Gastrocnemius medialis (tissue), 4 donors: ENCODE data around the gene SMG7. TPM values are rescaled to one million over a fixed set of nuclear protein-coding genes. Genes with fewer than 3 reads are reported as not detected.

Source experiments
- ATAC-seq, 2 donors: fragments of 150-250 bp; one replicate each; pipeline ENCODE4 v1.9.1; 2016
- DNase-seq, 2 donors: peaks; one replicate each; pipeline ENCODE4 v3.0.0-alpha.2; 2019
- H3K27ac ChIP-seq, 4 donors: fragments of 200-600 bp; sonication (generic); 1 replicate in 1 of 4; 2 replicates in 3 of 4; pipeline ENCODE4 v1.5.1; 2016 to 2018; ENCODE audit warnings: mild to moderate bottlenecking in 2 of 4, moderate library complexity in 1 of 4
- H3K27me3 ChIP-seq, 3 donors: fragments of 200-600 bp; sonication (generic) in 2 of 3; 1 replicate in 1 of 3; 2 replicates in 2 of 3; pipeline versions ENCODE4 v1.5.1 to v1.6.0; 2016 to 2019; ENCODE audit warnings: mild to moderate bottlenecking in 1 of 3, moderate library complexity in 1 of 3
- H3K36me3 ChIP-seq, 2 donors: fragments of 200-600 bp; sonication (generic) in 1 of 2; one replicate each; pipeline ENCODE4 v1.5.1; 2017 to 2018
- H3K4me1 ChIP-seq, 2 donors: fragments of 200-600 bp; sonication (generic) in 1 of 2; one replicate each; pipeline ENCODE4 v1.5.1; 2016 to 2017; ENCODE audit warnings: mild to moderate bottlenecking in 2 of 2
- H3K4me3 ChIP-seq, 4 donors: fragments of 200-600 bp; sonication (generic) in 3 of 4; 1 replicate in 1 of 4; 2 replicates in 3 of 4; pipeline ENCODE4 v1.5.1; 2016 to 2019; ENCODE audit warnings: mild to moderate bottlenecking in 2 of 4
- H3K9me3 ChIP-seq, 3 donors: fragments of 200-600 bp; sonication (generic) in 2 of 3; 1 replicate in 1 of 3; 2 replicates in 2 of 3; pipeline ENCODE4 v1.5.1; 2016 to 2019
- POLR2A ChIP-seq, 2 donors: fragments of 450-650 bp; IDR thresholded peaks; one replicate each; pipeline ENCODE4 v1.6.1; 2017; ENCODE audit warnings: antibody characterized with exemption in 2 of 2, mild to moderate bottlenecking in 2 of 2, moderate library complexity in 2 of 2
- in situ Hi-C, 4 donors: fragments of 200-750 bp; cut with MboI; loops; one replicate each; pipeline versions ENCODE4 v1.15.0 to v1.8.0; 2017; ENCODE audit warnings: low sequenced_read_pairs in 4 of 4
- intact Hi-C: fragments of 100-400 bp; cut with DNase I; formaldehyde crosslinking; loops from one replicate; pipeline ENCODE4 v1.15.1; 2023; ENCODE audit warnings: low total_unique reads
- total RNA-seq, 4 donors: library from RNA; depleted of rRNA; stranded (reverse); fragments of >200 nt; gene quantifications; one replicate each; pipeline versions ENCODE4 v1.1.0 to v1.2.3, GENCODE V29; 2016
- TF ChIP-seq, protein P1 (sequence below), 5 experiments: fragments of 450-650 bp in 3 of 5; fragments of 200-600 bp in 2 of 5; sonication (generic) in 2 of 5; IDR thresholded peaks in 4 of 5; conservative IDR thresholded peaks in 1 of 5; 1 replicate in 4 of 5; 2 replicates in 1 of 5; pipeline ENCODE4 v1.5.1; 2016 to 2019; ENCODE audit warnings: antibody characterized with exemption in 5 of 5, mild to moderate bottlenecking in 3 of 5, moderate library complexity in 3 of 5

Gene SMG7
- total RNA-seq, 4 donors from 2014 or later = 19.2 to 28.7 (median 26.1) TPM

DNA sequence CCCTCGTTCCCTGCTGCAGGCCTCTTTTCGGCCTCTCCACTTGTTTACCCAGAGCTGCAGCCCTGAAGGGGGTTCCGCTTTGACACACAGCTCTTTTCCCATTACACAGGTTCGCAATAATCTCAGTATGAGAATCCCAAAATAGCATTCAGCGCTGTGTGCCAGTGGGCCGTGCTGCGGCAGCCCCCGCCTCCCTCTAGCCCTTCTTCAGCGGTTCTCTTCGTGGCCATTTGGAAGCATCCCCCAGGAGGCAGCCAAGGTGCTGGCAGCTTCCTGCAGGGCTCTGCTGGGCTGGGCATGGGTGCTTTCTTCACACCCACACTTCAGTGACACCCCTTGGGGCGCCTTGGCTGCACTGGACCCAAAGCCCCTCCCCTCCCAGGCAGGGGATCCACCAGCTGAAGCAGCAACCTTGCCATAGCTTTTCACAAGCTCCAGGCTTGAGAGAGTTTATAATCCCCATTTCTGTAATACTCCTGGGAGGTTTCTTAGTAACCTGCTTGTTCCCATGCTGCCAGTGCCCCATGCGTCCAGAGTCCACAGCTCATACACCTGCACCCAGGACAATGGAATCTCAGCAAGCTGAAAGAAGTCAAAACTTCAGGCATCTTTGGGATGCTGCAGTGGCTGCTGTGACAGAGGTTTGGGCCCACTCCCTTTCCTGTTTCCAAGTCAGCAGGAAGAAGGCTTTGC, 109.9 kb downstream of the SMG7 start:
- ATAC-seq (no peak), DNase-seq (no peak)
- Histone ChIP-seq H3K27ac (no peak overlapping the region), H3K4me1 (no peaks in the 10 kb centered on the region), H3K36me3 (no peaks in the 10 kb centered on the region), H3K9me3 (no peaks in the 10 kb centered on the region), H3K4me3 (no peak overlapping the region), H3K27me3 (no peaks in the 10 kb centered on the region)
- in situ Hi-C loops = no loop called here
- TF ChIP-seq, protein P1, sequence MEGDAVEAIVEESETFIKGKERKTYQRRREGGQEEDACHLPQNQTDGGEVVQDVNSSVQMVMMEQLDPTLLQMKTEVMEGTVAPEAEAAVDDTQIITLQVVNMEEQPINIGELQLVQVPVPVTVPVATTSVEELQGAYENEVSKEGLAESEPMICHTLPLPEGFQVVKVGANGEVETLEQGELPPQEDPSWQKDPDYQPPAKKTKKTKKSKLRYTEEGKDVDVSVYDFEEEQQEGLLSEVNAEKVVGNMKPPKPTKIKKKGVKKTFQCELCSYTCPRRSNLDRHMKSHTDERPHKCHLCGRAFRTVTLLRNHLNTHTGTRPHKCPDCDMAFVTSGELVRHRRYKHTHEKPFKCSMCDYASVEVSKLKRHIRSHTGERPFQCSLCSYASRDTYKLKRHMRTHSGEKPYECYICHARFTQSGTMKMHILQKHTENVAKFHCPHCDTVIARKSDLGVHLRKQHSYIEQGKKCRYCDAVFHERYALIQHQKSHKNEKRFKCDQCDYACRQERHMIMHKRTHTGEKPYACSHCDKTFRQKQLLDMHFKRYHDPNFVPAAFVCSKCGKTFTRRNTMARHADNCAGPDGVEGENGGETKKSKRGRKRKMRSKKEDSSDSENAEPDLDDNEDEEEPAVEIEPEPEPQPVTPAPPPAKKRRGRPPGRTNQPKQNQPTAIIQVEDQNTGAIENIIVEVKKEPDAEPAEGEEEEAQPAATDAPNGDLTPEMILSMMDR (IDR thresholded peaks at IDR 0.05 in 4 of 5, conservative IDR thresholded peaks at IDR 0.05 in 1 of 5) = no peak
- TF ChIP-seq POLR2A (IDR thresholded peaks at IDR 0.05) = no peak
- intact Hi-C loops = no loop called here

DNA sequence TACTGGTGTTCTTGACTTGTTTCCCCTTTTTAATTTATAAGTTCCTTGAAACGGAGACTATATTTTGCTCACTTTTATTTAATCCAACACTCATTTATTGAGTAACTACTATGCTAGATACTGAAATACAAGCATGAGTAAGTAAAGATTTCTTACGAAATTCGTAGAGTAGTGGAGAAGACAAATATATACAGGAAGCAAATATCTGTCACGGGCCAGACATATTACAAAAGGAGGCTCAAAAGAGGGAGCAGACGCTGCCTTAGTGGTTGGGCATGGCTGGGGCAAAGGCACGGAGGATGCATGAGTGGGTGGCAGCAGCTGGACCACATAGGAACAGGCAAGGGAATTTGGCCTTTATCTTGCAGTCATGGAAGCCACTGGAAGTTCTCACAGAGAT, 111.2 kb downstream of the SMG7 start:
- in situ Hi-C loops (no loop called here), intact Hi-C loops (no loop called here)
- Histone ChIP-seq H3K27ac (no peak overlapping the region), H3K27me3 (no peaks in the 10 kb centered on the region), H3K36me3 (no peaks in the 10 kb centered on the region), H3K9me3 (no peaks in the 10 kb centered on the region), H3K4me3 (no peak overlapping the region), H3K4me1 (no peaks in the 10 kb centered on the region)
- TF ChIP-seq, protein P1 (IDR thresholded peaks at IDR 0.05 in 4 of 5, conservative IDR thresholded peaks at IDR 0.05 in 1 of 5) = no peak
- no peak for TF ChIP-seq POLR2A (IDR thresholded peaks at IDR 0.05)
- ATAC-seq (no peak), DNase-seq (no peak)

DNA sequence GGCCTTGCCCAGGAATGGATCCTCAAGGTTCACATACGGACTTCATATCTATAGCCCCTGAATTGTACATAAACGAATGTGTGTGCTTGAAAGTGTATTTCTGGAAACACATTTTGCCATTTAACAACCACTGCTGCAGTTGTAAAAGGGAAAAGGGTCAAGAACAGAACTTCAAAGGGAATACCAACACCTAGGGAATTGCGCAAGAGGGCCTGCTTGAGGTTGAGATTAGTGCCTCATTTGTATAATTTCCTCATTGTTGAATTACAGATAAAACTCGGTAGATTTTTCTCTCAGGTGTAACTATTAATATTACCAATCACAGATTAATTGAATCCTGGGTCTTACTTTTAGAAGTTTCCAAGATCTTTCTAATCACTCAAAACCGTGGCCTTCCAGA, 111.8 kb downstream of the SMG7 start:
- Histone ChIP-seq H3K9me3 (no peaks in the 10 kb centered on the region), H3K27ac (no peak overlapping the region), H3K4me3 (no peak overlapping the region), H3K27me3 (no peaks in the 10 kb centered on the region), H3K4me1 (no peaks in the 10 kb centered on the region), H3K36me3 (no peaks in the 10 kb centered on the region)
- in situ Hi-C loops = no loop called here
- intact Hi-C loops = no loop called here
- TF ChIP-seq POLR2A (IDR thresholded peaks at IDR 0.05) = no peak
- TF ChIP-seq, protein P1 (IDR thresholded peaks at IDR 0.05 in 4 of 5, conservative IDR thresholded peaks at IDR 0.05 in 1 of 5) = no peak
- DNase-seq (no peak), ATAC-seq (no peak)

DNA sequence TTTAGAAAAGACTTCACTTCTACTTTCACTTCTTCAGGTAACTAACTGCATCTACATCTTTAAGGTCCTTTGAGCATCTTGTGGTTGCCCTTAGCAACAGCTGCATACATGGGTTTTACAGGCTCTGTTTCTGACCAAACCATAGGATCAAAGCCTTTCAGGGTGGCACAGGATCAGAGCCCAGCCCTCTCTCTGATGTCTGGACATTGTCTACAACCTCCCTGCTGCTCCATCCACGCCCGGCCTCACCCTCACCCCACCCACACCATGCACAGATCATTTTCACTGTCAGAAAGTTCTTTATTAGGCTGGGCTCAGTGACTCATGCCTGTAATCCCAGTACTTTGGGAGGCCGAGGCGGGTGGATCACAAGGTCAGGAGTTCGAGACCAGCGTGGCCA, 112.7 kb downstream of the SMG7 start:
- TF ChIP-seq POLR2A (IDR thresholded peaks at IDR 0.05) = no peak
- TF ChIP-seq, protein P1 (IDR thresholded peaks at IDR 0.05 in 4 of 5, conservative IDR thresholded peaks at IDR 0.05 in 1 of 5) = no peak
- no peak for ATAC-seq
- Histone ChIP-seq H3K36me3 (no peaks in the 10 kb centered on the region), H3K27me3 (no peaks in the 10 kb centered on the region), H3K4me1 (no peaks in the 10 kb centered on the region), H3K4me3 (no peak overlapping the region), H3K9me3 (no peaks in the 10 kb centered on the region), H3K27ac (no peak overlapping the region)
- intact Hi-C loops (no loop called here), in situ Hi-C loops (no loop called here)
- DNase-seq = no peak

DNA sequence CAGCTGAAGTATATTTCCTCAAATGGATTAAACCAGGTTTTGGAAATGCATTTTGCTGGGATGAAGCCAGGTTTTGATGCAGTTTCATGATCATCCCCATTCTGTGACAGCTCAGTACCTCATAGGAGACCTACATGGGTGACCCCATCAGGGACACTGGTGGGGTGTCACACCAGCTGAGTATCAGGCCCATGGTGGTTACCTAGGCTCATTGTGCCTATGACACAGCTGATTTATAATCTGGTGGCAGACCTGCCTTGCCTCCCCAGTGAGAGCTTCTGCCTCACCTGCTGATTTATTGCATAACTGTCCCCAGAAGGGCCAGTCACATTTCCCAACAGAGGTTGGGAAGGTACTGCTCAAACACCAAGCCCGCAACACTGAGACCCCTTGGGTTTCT, 114.2 kb downstream of the SMG7 start:
- ATAC-seq = no peak
- no peak for DNase-seq
- TF ChIP-seq, protein P1 (IDR thresholded peaks at IDR 0.05 in 4 of 5, conservative IDR thresholded peaks at IDR 0.05 in 1 of 5) = no peak
- TF ChIP-seq POLR2A (IDR thresholded peaks at IDR 0.05) = no peak
- Histone ChIP-seq H3K36me3 (no peaks in the 10 kb centered on the region), H3K27me3 (no peaks in the 10 kb centered on the region), H3K4me1 (no peaks in the 10 kb centered on the region), H3K9me3 (no peaks in the 10 kb centered on the region), H3K27ac (no peak overlapping the region), H3K4me3 (no peak overlapping the region)
- in situ Hi-C loops (no loop called here), intact Hi-C loops (no loop called here)
